Bronchial epithelial cell (primary cell): Measurements from ENCODE around the gene OPN1SW. TPM values are rescaled to one million over a fixed set of nuclear protein-coding genes. Genes with fewer than 3 reads are reported as not detected.

ENCODE experiments used
- DNase-seq: peaks from one replicate; pipeline ENCODE4 v3.0.0-alpha.2; 2010; ENCODE audit warnings: low read depth
- FAIRE-seq: peaks from 2 replicates; lab custom pipeline; 2011; peaks lifted over from hg19 to GRCh38; lab: Jason Lieb, UNC
- H3K27me3 ChIP-seq: 2 replicates; pipeline ENCODE4 v1.5.1; 2011; ENCODE audit warnings: low read length; ENCODE audit not compliant: control insufficient read depth, insufficient read depth
- H3K36me3 ChIP-seq: 2 replicates; pipeline ENCODE4 v1.5.1; 2011; ENCODE audit warnings: low read length; ENCODE audit not compliant: control insufficient read depth, insufficient read depth
- H3K4me3 ChIP-seq: 2 replicates; pipeline ENCODE4 v1.5.1; 2011; ENCODE audit warnings: mild to moderate bottlenecking, low read depth, low read length, control low read depth
- total RNA-seq: library from RNA; depleted of rRNA; stranded (reverse); fragments of >200 nt; gene quantifications from 2 replicates; pipeline ENCODE4 v1.2.1, GENCODE V29; 2014
- TF ChIP-seq, protein P1 (sequence below): IDR thresholded peaks from 2 replicates; pipeline ENCODE4 v1.5.1; 2011; ENCODE audit warnings: mild to moderate bottlenecking, moderate library complexity, low read length, control low read depth, inconsistent platforms; ENCODE audit not compliant: insufficient read depth, severe bottlenecking

OPN1SW gene
- total RNA-seq, 1 donor from 2014 or later = not detected

DNA sequence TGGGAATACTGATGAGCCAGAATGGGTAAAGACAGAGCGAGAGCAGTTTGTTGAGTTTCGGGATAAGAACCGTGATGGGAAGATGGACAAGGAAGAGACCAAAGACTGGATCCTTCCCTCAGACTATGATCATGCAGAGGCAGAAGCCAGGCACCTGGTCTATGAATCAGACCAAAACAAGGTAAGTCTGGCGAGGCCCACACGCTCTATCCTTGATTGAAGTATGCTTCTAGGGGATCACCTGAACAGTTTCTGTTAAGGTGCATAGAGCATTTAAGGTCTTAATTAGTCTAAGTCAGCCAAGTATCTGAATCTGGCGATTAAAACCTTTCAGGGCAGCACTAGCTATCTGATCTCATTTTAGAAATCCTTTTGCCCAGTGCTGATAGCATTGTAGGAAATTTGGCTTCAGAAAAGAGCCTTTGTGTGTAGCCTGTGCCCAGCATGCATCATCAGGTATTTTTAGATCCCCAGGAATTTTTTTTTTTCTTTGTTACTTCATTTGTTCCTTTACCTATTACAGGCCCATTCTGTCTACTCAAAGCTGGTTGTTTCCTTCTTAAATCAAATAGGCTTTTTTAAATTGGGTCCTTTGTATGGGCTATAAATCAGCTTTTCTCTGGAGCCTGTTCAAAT lies 8.0 kb downstream of the OPN1SW start:
- TF ChIP-seq, protein P1, sequence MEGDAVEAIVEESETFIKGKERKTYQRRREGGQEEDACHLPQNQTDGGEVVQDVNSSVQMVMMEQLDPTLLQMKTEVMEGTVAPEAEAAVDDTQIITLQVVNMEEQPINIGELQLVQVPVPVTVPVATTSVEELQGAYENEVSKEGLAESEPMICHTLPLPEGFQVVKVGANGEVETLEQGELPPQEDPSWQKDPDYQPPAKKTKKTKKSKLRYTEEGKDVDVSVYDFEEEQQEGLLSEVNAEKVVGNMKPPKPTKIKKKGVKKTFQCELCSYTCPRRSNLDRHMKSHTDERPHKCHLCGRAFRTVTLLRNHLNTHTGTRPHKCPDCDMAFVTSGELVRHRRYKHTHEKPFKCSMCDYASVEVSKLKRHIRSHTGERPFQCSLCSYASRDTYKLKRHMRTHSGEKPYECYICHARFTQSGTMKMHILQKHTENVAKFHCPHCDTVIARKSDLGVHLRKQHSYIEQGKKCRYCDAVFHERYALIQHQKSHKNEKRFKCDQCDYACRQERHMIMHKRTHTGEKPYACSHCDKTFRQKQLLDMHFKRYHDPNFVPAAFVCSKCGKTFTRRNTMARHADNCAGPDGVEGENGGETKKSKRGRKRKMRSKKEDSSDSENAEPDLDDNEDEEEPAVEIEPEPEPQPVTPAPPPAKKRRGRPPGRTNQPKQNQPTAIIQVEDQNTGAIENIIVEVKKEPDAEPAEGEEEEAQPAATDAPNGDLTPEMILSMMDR = no peak
- FAIRE-seq (no peak), DNase-seq (no peak)
- H3K4me3 ChIP-seq = no peak overlapping the region
- peaks cover 11% of the 10 kb centered on the region for H3K36me3 ChIP-seq
- H3K27me3 ChIP-seq = no peaks in the 10 kb centered on the region

DNA sequence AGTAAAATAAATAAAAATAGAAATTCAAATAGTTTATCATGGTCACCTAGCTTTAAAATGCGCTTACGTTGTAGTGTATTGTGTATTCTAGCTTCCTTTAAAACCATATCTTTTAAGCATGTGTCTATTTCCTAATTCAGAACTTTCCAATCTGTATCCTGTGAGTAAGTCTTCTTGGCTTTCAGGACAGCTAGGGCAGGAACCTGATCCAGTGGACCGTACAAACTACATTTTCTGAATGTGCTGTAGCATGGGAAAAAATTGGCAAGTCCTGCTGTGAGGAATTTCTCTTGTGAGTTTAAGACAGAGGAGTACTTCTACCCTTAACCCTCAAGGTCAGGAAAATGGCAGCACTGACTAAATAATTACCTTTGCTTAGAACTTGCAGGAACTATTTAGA lies 12.1 kb downstream of the OPN1SW start:
- FAIRE-seq (no peak), DNase-seq (no peak)
- Histone ChIP-seq H3K4me3 (no peak overlapping the region), H3K27me3 (no peaks in the 10 kb centered on the region), H3K36me3 (peaks cover 9% of the 10 kb centered on the region)
- TF ChIP-seq, protein P1 = no peak

DNA sequence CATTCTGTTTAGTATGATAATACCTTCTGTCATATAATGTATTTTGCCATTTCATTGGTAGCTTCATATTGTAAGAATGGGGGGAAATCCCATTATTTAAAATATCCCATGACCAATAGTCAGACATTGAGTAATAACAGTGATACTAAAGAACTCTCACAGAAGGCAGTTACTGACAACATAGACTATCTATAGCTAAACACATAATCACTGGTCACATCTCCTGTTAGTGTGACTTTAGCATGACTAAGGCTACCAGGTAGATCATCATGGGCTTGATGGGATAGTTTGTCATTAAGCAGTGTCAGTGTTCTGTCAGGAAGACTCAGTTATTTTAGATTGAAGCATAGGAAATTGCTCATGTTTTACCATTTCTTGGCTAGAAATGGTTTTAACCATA lies 16.4 kb downstream of the OPN1SW start:
- Histone ChIP-seq H3K4me3 (no peak overlapping the region), H3K27me3 (no peaks in the 10 kb centered on the region), H3K36me3 (peaks cover 8% of the 10 kb centered on the region)
- DNase-seq (no peak), FAIRE-seq (no peak)
- TF ChIP-seq, protein P1 = no peak

DNA sequence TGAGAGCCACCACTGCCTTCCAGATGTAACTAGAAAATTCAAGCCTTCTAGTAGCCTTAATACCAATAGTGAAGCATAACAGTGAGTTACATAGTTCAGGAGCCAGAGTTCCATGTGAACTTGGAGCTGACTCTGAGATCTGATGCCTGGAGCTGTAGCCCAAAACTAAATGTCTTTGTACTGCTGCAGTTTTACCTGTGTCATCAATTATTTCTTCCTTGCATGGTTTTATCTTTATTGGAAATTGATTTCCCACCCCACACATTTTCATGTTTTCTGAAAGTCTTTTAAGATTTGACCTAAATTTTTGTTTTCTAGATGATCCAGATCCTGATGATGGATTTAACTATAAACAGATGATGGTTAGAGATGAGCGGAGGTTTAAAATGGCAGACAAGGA lies 17.0 kb downstream of the OPN1SW start:
- H3K4me3 ChIP-seq = no peak overlapping the region
- no peak for FAIRE-seq
- H3K36me3 ChIP-seq = peaks cover 13% of the 10 kb centered on the region
- TF ChIP-seq, protein P1 = no peak
- DNase-seq = no peak
- H3K27me3 ChIP-seq = no peaks in the 10 kb centered on the region

DNA sequence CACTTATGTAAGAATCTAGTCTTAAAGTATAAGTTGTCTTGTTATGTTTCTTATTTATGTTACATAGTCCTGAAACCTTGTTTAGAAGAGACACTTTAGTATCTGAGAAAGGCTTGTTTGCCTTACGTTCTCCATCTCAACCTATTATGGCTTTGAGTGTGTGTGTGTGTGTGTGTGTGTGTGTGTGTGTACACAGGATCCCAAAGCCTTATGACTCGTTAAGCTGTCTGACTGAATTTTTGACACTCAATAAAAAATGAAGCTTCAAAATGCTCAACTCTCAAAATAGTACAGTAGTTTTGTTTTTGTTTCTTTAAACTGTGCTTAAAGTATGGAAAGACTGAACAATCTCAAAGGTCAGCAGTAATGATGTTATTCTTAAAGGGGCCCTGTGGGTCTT lies 18.4 kb downstream of the OPN1SW start:
- TF ChIP-seq, protein P1 = no peak
- peaks cover 13% of the 10 kb centered on the region for H3K36me3 ChIP-seq
- FAIRE-seq (no peak), DNase-seq (no peak)
- H3K4me3 ChIP-seq = no peak overlapping the region
- no peaks in the 10 kb centered on the region for H3K27me3 ChIP-seq
